HAP-1 (cell line): Measurements from ENCODE around the gene PPFIBP1.
A peak's percentile ranks its signal among the peaks of the same experiment; 100 is the strongest.
"Not testable (repeated sequence)": the region's sequence is repeated elsewhere in the genome, so short reads cannot be mapped to it uniquely, and the experiment has no call there.

ENCODE experiments used
- DNase-seq, 2 experiments: peaks; one replicate each; pipeline ENCODE4 v3.0.0-alpha.2; 2016 to 2020; ENCODE audit warnings: low spot score in 2 of 2
- H3K27me3 ChIP-seq: fragments of 250-450 bp; sonication (Bioruptor Pico); 2 replicates; pipeline ENCODE4 v1.5.1; 2020; ENCODE audit warnings: low read depth, mild to moderate bottlenecking, moderate library complexity
- H3K36me3 ChIP-seq: fragments of 250-450 bp; sonication (Bioruptor Pico); replicated peaks from 2 replicates; pipeline ENCODE4 v1.5.1; 2020; ENCODE audit warnings: mild to moderate bottlenecking
- H3K4me1 ChIP-seq: fragments of 250-450 bp; sonication (Bioruptor Pico); 2 replicates; pipeline ENCODE4 v1.5.1; 2020; ENCODE audit warnings: mild to moderate bottlenecking
- H3K4me3 ChIP-seq: fragments of 250-450 bp; sonication (Bioruptor Pico); 2 replicates; pipeline ENCODE4 v1.5.1; 2020; ENCODE audit warnings: mild to moderate bottlenecking, moderate library complexity
- H3K9me3 ChIP-seq: fragments of 250-450 bp; sonication (Bioruptor Pico); 2 replicates; pipeline ENCODE4 v1.5.1; 2020; ENCODE audit warnings: mild to moderate bottlenecking, moderate library complexity
- in situ Hi-C: fragments of 300-500 bp; cut with MboI; formaldehyde crosslinking; loops from 3 replicates; pipeline ENCODE4 v1.14.3; 2020; ENCODE audit warnings: low sequenced_read_pairs, inconsistent platforms, mixed read lengths

Gene PPFIBP1

GRCh38 chr12:27539191-27539631 is 15.2 kb downstream of the PPFIBP1 start:
- Histone ChIP-seq H3K27me3 (no peaks in the 10 kb centered on the region), H3K4me1 (peaks cover 4% of the 10 kb centered on the region; the same call in 1 of the 2 replicates), H3K36me3 (no peaks in the 10 kb centered on the region), H3K9me3 (no peaks in the 10 kb centered on the region), H3K4me3 (no peak overlapping the region)
- no peak for DNase-seq
- in situ Hi-C loops = no loop called here

GRCh38 chr12:27541031-27541719 is 17.2 kb downstream of the PPFIBP1 start:
- Histone ChIP-seq H3K36me3 (no peaks in the 10 kb centered on the region), H3K9me3 (no peaks in the 10 kb centered on the region), H3K4me1 (peaks cover 4% of the 10 kb centered on the region; the same call in 1 of the 2 replicates), H3K27me3 (no peaks in the 10 kb centered on the region), H3K4me3 (no peak overlapping the region)
- in situ Hi-C loops = no loop called here
- DNase-seq = no peak

GRCh38 chr12:27542628-27543027 is 18.6 kb downstream of the PPFIBP1 start:
- Histone ChIP-seq H3K4me1 (peaks cover 4% of the 10 kb centered on the region; the same call in 1 of the 2 replicates), H3K9me3 (no peaks in the 10 kb centered on the region), H3K36me3 (no peaks in the 10 kb centered on the region), H3K27me3 (no peaks in the 10 kb centered on the region), H3K4me3 (no peak overlapping the region)
- DNase-seq = no peak
- in situ Hi-C loops = no loop called here

GRCh38 chr12:27544858-27545257 is 20.9 kb downstream of the PPFIBP1 start:
- in situ Hi-C loops, H3K9me3 ChIP-seq, H3K4me3 ChIP-seq, H3K36me3 ChIP-seq, H3K27me3 ChIP-seq, DNase-seq: not testable (repeated sequence)
- H3K4me1 ChIP-seq = peaks cover 13% of the 10 kb centered on the region

GRCh38 chr12:27545665-27546064 is 21.7 kb downstream of the PPFIBP1 start:
- H3K4me3 ChIP-seq = no peak overlapping the region
- no peaks in the 10 kb centered on the region for H3K27me3 ChIP-seq
- in situ Hi-C loops = no loop called here
- H3K36me3 ChIP-seq = no peaks in the 10 kb centered on the region
- H3K4me1 ChIP-seq = peaks cover 22% of the 10 kb centered on the region
- DNase-seq = no peak
- no peaks in the 10 kb centered on the region for H3K9me3 ChIP-seq

- no peak for DNase-seq
- in situ Hi-C loops = no loop called here
- Histone ChIP-seq H3K27me3 (no peaks in the 10 kb centered on the region), H3K9me3 (no peaks in the 10 kb centered on the region), H3K36me3 (no peaks in the 10 kb centered on the region), H3K4me3 (no peak overlapping the region), H3K4me1 (peaks cover 22% of the 10 kb centered on the region)
Observed at GRCh38 chr12:27547592-27547991, 23.6 kb downstream of the PPFIBP1 start.

GRCh38 chr12:27548301-27549199 is 24.5 kb downstream of the PPFIBP1 start:
- no peaks in the 10 kb centered on the region for H3K9me3 ChIP-seq
- H3K27me3 ChIP-seq = no peaks in the 10 kb centered on the region
- no peaks in the 10 kb centered on the region for H3K36me3 ChIP-seq
- in situ Hi-C loops = no loop called here
- no peak for DNase-seq
- H3K4me1 ChIP-seq = peaks cover 18% of the 10 kb centered on the region
- no peak overlapping the region for H3K4me3 ChIP-seq

GRCh38 chr12:27549236-27549800 is 25.3 kb downstream of the PPFIBP1 start:
- Histone ChIP-seq H3K36me3 (no peaks in the 10 kb centered on the region), H3K4me1 (peaks cover 18% of the 10 kb centered on the region), H3K4me3 (no peak overlapping the region), H3K9me3 (no peaks in the 10 kb centered on the region), H3K27me3 (no peaks in the 10 kb centered on the region)
- in situ Hi-C loops = no loop called here
- no peak for DNase-seq

GRCh38 chr12:27549801-27550652 is 26.0 kb downstream of the PPFIBP1 start:
- in situ Hi-C loops = no loop called here
- no peak overlapping the region for H3K4me3 ChIP-seq
- H3K27me3 ChIP-seq = no peaks in the 10 kb centered on the region
- peaks cover 22% of the 10 kb centered on the region for H3K4me1 ChIP-seq
- no peaks in the 10 kb centered on the region for H3K9me3 ChIP-seq
- no peaks in the 10 kb centered on the region for H3K36me3 ChIP-seq
- DNase-seq = peak; percentile 78 to 80

- H3K4me1 ChIP-seq = peaks cover 26% of the 10 kb centered on the region
- in situ Hi-C loops = no loop called here
- H3K27me3 ChIP-seq = no peaks in the 10 kb centered on the region
- DNase-seq = no peak
- H3K9me3 ChIP-seq = no peaks in the 10 kb centered on the region
- no peaks in the 10 kb centered on the region for H3K36me3 ChIP-seq
- no peak overlapping the region for H3K4me3 ChIP-seq
Observed at GRCh38 chr12:27550653-27550975, 26.6 kb downstream of the PPFIBP1 start.

GRCh38 chr12:27551172-27551840 is 27.3 kb downstream of the PPFIBP1 start:
- Histone ChIP-seq H3K4me1 (peaks cover 26% of the 10 kb centered on the region), H3K4me3 (no peak overlapping the region), H3K36me3 (no peaks in the 10 kb centered on the region), H3K9me3 (no peaks in the 10 kb centered on the region), H3K27me3 (no peaks in the 10 kb centered on the region)
- in situ Hi-C loops = no loop called here
- DNase-seq = no peak

GRCh38 chr12:27552235-27552634 is 28.2 kb downstream of the PPFIBP1 start:
- Histone ChIP-seq H3K4me1 (peaks cover 26% of the 10 kb centered on the region), H3K36me3 (no peaks in the 10 kb centered on the region), H3K4me3 (no peak overlapping the region), H3K9me3 (no peaks in the 10 kb centered on the region), H3K27me3 (no peaks in the 10 kb centered on the region)
- in situ Hi-C loops = no loop called here
- DNase-seq = no peak
